ENCODE measurements around the gene C1R. TPM values are rescaled to one million over a fixed set of nuclear protein-coding genes. Genes with fewer than 3 reads are reported as not detected.
"Not testable (repeated sequence)": the region's sequence is repeated elsewhere in the genome, so short reads cannot be mapped to it uniquely, and the experiment has no call there.

C1R gene
- total and polyA plus RNA-seq, 7 donors, result 32.4 to 70.9 (median 63.2) TPM

- 93 to 95% (median 94%) methylated on average over 4 of the region's 4 CpGs for WGBS, 3 donors
- Histone ChIP-seq H3K9me3 (no peaks in the 10 kb centered on the region), H3K36me3 (ENCODE audit: insufficient read depth in 1 of 2, low read depth in 1 of 2) (peaks cover 0 to 26% of the 10 kb centered on the region in 2 donors), H3K4me3 (no peak overlapping the region), H3K4me1 (peaks cover 4% of the 10 kb centered on the region), H3K27me3 (ENCODE audit: insufficient read depth in 3 of 3, low read length in 2 of 3) (no peaks in the 10 kb centered on the region), H3K27ac (peak overlapping the region; percentile 69)
- ATAC-seq, result no peak
- DNase-seq, result no peak
- TF ChIP-seq CTCF (IDR thresholded peaks at IDR 0.05), result no peak
- intact Hi-C loops (cut with DNase I), result loop anchor here (1.0 to 5.0 kb wide), 5 partner anchors 33 to 578 kb away; partner anchors contain the start of genes C1R (in 2 of the 2), C1RL (in 2 of the 2) and PEX5 (in 1 of the 2)
Measured at GRCh38 chr12:7059780-7060179, 32.5 kb downstream of the C1R start.

- no peak overlapping the region for H3K4me3 ChIP-seq
- 91 to 93% (median 92%) methylated on average over 9 of the region's 9 CpGs for WGBS, 3 donors
- H3K27ac ChIP-seq, result no peak overlapping the region
- intact Hi-C loops (cut with DNase I), result loop anchor here in 1 of 2 donors (5.0 kb wide), 1 partner anchor 128 kb away; the partner anchor contains the start of gene PEX5
- peaks cover 0 to 17% of the 10 kb centered on the region in 2 donors for H3K36me3 ChIP-seq (ENCODE audit: insufficient read depth in 1 of 2, low read depth in 1 of 2)
- DNase-seq (no peak), ATAC-seq (no peak)
- peaks cover 4% of the 10 kb centered on the region for H3K4me1 ChIP-seq
- H3K27me3 ChIP-seq (ENCODE audit: insufficient read depth in 3 of 3, low read length in 2 of 3), result no peaks in the 10 kb centered on the region
- no peak for TF ChIP-seq CTCF (IDR thresholded peaks at IDR 0.05)
- no peaks in the 10 kb centered on the region for H3K9me3 ChIP-seq
Measured at GRCh38 chr12:7058850-7059395, 33.3 kb downstream of the C1R start.

- intact Hi-C loops (cut with DNase I), result loop anchor here in 1 of 2 donors (5.0 kb wide), 1 partner anchor 129 kb away; the partner anchor contains the start of gene PEX5
- TF ChIP-seq CTCF (IDR thresholded peaks at IDR 0.05), result no peak
- Histone ChIP-seq H3K9me3 (no peaks in the 10 kb centered on the region), H3K4me1 (peaks cover 4% of the 10 kb centered on the region), H3K36me3 (ENCODE audit: insufficient read depth in 1 of 2, low read depth in 1 of 2) (peaks cover 0 to 11% of the 10 kb centered on the region in 2 donors), H3K4me3 (no peak overlapping the region), H3K27ac (no peak overlapping the region), H3K27me3 (ENCODE audit: insufficient read depth in 3 of 3, low read length in 2 of 3) (no peaks in the 10 kb centered on the region)
- DNase-seq (no peak), ATAC-seq (no peak)
- WGBS, 3 donors, result 87 to 88% (median 88%) methylated on average over 3 of the region's 3 CpGs
Measured at GRCh38 chr12:7058163-7058845, 33.9 kb downstream of the C1R start.

- H3K36me3 ChIP-seq (ENCODE audit: insufficient read depth in 1 of 2, low read depth in 1 of 2); H3K9me3 ChIP-seq; H3K27ac ChIP-seq; H3K27me3 ChIP-seq (ENCODE audit: insufficient read depth in 3 of 3, low read length in 2 of 3); H3K4me3 ChIP-seq; DNase-seq; ATAC-seq; H3K4me1 ChIP-seq: not testable (repeated sequence)
- WGBS, 3 donors, result 92 to 99% (median 98%) methylated on average over 2 of the region's 2 CpGs
- intact Hi-C loops (cut with DNase I), result loop anchor here in 1 of 2 donors (5.0 kb wide), 1 partner anchor 132 kb away; the partner anchor contains the start of gene PEX5
Measured at GRCh38 chr12:7055736-7056135, 36.5 kb downstream of the C1R start.

- no peak for TF ChIP-seq CTCF (IDR thresholded peaks at IDR 0.05)
- intact Hi-C loops (cut with DNase I), result loop anchor here in 1 of 2 donors (5.0 kb wide), 1 partner anchor 132 kb away; the partner anchor contains the start of gene PEX5
- Histone ChIP-seq H3K27me3 (ENCODE audit: insufficient read depth in 3 of 3, low read length in 2 of 3) (no peaks in the 10 kb centered on the region), H3K4me3 (no peak overlapping the region), H3K9me3 (no peaks in the 10 kb centered on the region), H3K4me1 (peaks cover 10% of the 10 kb centered on the region), H3K36me3 (ENCODE audit: insufficient read depth in 1 of 2, low read depth in 1 of 2) (no peaks in the 10 kb centered on the region), H3K27ac (no peak overlapping the region)
- DNase-seq (no peak), ATAC-seq (no peak)
- 84 to 97% (median 84%) methylated on average over 4 of the region's 4 CpGs for WGBS, 3 donors
Measured at GRCh38 chr12:7054925-7055324, 37.3 kb downstream of the C1R start.

- H3K9me3 ChIP-seq; intact Hi-C loops (cut with DNase I); H3K4me3 ChIP-seq; DNase-seq; H3K27me3 ChIP-seq (ENCODE audit: insufficient read depth in 3 of 3, low read length in 2 of 3); H3K36me3 ChIP-seq (ENCODE audit: insufficient read depth in 1 of 2, low read depth in 1 of 2): not testable (repeated sequence)
- H3K4me1 ChIP-seq, result peaks cover 16% of the 10 kb centered on the region
- peak overlapping the region; percentile 48 for H3K27ac ChIP-seq
- peak; percentile 73 to 95 (median 94) for ATAC-seq
- 36 to 55% (median 46%) methylated on average over 3 of the region's 3 CpGs for WGBS, 3 donors
Measured at GRCh38 chr12:7049973-7050372, 42.3 kb downstream of the C1R start.

GRCh38 chr12:7049445-7049951, 42.7 kb downstream of the C1R start:
- peak in 3 of 4 donors; percentile 42 to 57 (median 56) for ATAC-seq
- intact Hi-C loops (cut with DNase I); DNase-seq; H3K36me3 ChIP-seq (ENCODE audit: insufficient read depth in 1 of 2, low read depth in 1 of 2); H3K9me3 ChIP-seq; H3K4me3 ChIP-seq; H3K27me3 ChIP-seq (ENCODE audit: insufficient read depth in 3 of 3, low read length in 2 of 3): not testable (repeated sequence)
- WGBS, 3 donors, result 52 to 75% (median 54%) methylated on average over 10 of the region's 10 CpGs
- peaks cover 16% of the 10 kb centered on the region for H3K4me1 ChIP-seq
- peak overlapping the region; percentile 48 for H3K27ac ChIP-seq

All from psoas muscle (tissue), 8 donors.